ENCODE data around the gene GXYLT2.
"Not testable (repeated sequence)": the region's sequence is repeated elsewhere in the genome, so short reads cannot be mapped to it uniquely, and the experiment has no call there.

Gene GXYLT2

DNA sequence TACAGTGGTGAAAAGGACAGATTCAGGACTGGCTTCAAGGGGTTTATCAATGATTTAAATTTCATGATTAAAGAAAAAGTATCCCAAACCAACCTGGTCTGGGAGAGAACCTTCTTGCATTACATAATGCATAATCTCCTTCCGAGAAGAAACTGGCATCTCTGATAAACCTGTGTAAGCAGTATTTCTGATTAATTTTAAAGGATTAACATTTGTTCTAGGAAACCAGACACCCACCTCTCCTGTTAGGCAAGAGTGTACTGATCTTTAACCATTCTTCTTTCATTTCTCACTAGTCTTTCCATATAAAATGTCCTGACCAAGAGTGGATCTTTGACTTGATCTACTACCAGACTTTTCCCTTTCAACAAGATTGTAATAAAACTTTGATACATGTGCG lies 85.9 kb downstream of the GXYLT2 start:
- DNase-seq (ENCODE audit: low read depth in 3 of 3): no peak

- no peak for DNase-seq (ENCODE audit: low read depth in 3 of 3)
Measured at GRCh38 chr3:72974956-72975355, 87.1 kb downstream of the GXYLT2 start.

- no peak for DNase-seq (ENCODE audit: low read depth in 3 of 3)
Measured at GRCh38 chr3:72976281-72976741, 88.5 kb downstream of the GXYLT2 start.

DNA sequence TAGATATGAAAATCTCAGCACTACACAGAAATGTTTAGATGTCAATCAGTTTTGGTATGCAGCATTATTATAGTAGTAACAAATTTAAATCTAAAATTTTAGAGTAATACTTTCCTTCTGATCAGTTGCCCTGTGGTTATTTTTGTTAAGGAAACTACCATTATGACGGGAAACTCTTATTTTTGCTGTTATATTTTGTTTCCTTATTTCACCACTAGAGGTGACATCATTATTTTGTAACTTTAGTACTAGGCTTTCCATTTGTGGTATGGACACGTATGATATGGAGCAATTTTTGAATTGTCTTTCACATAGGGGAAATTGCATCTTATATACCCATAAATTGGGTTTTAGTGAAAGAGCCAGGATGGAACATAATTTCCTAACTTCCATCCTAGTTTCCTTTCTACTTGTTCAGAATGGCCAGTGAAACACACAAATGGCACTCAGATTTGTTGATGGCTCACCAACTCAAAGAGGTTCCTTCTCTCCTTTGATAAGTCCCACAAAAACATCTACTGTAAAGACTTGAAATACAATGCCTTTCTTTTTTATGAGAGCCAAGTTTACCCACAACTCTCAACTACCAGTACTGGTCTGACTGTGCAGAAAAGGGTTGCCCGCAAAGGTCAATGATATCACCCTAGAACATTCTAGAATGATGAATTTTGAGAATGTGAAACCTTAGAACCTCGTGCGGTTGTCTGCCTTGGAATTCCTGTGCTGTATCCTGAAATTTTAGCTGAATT lies 89.4 kb downstream of the GXYLT2 start:
- no peak for DNase-seq (ENCODE audit: low read depth in 3 of 3)

GRCh38 chr3:72982609-72983366 lies 94.9 kb downstream of the GXYLT2 start:
- DNase-seq (ENCODE audit: low read depth in 3 of 3): no peak

GRCh38 chr3:72985576-72985975 lies 97.7 kb downstream of the GXYLT2 start:
- no peak for DNase-seq (ENCODE audit: low read depth in 3 of 3)

DNA sequence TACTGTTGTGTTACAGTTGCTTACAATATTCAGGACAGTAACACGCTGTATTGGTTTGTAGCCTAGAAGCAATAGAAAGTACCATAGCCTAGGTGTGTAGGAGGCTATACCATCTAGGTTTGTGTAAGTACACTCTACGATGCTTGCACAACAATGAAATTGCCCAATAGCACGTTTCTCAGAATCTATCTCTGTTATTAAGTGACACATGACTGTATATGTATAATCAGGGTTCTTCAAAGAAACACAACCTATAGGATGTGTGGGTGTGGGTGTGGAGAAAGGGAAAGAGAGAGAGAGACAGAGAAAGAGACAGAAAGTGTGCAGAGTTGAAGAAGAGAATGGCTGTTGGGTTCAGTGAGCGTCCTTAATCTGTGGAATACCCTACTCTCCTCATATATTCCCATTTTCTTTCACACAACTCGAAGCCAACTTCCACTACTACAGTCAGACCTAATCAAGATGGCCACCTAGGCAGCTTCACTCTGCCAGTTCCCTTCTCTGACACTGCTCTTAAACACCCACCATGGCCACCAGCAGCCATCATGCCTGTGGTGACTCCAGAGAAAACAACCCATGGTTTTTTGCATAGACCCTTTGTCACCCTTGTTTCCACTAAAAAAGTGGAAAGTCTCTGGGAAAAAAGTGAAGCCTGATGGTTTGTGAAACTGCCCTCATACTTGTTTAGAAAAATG lies 103.0 kb downstream of the GXYLT2 start:
- no peak for DNase-seq (ENCODE audit: low read depth in 3 of 3)

GRCh38 chr3:72991522-72991921 lies 103.7 kb downstream of the GXYLT2 start:
- DNase-seq (ENCODE audit: low read depth in 3 of 3): no peak

GRCh38 chr3:72993391-72993790 lies 105.5 kb downstream of the GXYLT2 start:
- no peak for DNase-seq (ENCODE audit: low read depth in 3 of 3)

DNA sequence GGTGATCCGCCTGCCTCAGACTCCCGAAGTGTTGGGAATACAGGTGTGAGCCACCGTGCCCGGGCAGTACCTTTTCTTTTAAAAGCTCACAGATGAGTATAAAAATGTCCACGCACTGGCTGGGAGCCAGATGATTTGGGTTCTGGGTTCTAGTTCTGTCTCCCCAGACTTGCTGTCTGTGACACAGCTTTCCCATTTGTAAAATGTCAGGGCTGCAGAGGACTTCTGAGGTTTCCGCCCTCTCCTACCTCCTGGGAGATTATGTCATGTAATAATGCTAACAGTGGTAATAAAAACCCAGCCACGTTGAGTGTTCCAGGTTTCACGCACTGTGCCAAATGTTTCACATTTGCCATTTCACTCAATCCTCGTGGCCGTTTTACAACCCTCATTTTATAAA lies 107.5 kb downstream of the GXYLT2 start:
- DNase-seq (ENCODE audit: low read depth in 3 of 3): no peak

GRCh38 chr3:72996121-72996472 lies 108.3 kb downstream of the GXYLT2 start:
- peak in 1 of 3 experiments; percentile 8 for DNase-seq (ENCODE audit: low read depth in 3 of 3)

DNA sequence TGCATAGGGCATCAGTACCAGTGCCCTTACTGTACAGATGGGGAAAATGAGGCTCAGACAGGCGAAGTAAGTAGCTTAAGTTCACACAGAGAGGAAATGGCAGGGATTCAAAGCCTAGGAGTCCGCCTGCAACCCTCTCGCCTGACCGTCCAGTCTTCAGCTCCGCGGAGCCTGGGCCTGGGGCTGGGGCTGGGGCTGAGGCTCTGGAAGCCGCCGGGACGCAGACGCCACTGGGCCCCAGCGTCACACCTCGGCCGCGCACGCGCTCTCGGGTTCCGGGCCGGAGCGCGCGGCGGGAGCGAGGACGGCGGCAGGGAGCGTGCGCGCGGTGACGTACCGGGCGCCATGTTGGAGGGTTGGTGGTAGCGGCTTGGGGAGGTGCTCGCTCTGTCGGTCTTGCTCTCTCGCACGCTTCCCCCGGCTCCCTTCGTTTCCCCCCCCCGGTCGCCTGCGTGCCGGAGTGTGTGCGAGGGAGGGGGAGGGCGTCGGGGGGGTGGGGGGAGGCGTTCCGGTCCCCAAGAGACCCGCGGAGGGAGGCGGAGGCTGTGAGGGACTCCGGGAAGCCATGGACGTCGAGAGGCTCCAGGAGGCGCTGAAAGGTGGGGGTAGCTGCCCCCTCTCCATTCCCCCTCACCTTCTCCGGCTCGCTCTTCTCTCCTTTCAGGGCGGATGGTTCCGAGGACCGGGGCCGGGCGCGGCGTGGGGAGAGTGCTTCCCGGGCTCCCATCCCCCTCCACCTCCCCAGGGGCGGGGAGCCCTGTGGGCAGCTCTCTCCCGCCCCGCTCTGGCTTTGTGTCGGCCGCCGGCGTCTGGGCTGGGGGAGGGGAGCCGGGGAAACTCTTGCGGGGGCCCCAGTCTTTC lies 108.9 kb downstream of the GXYLT2 start, which contains the start of gene PPP4R2:
Gene PPP4R2 (plus strand): TSS at position 339 of the 861 bp plus-strand sequence. CDS start 227 bp downstream, at position 566.
- peak; percentile 83 to 88 (median 84) for DNase-seq (ENCODE audit: low read depth in 3 of 3)

DNA sequence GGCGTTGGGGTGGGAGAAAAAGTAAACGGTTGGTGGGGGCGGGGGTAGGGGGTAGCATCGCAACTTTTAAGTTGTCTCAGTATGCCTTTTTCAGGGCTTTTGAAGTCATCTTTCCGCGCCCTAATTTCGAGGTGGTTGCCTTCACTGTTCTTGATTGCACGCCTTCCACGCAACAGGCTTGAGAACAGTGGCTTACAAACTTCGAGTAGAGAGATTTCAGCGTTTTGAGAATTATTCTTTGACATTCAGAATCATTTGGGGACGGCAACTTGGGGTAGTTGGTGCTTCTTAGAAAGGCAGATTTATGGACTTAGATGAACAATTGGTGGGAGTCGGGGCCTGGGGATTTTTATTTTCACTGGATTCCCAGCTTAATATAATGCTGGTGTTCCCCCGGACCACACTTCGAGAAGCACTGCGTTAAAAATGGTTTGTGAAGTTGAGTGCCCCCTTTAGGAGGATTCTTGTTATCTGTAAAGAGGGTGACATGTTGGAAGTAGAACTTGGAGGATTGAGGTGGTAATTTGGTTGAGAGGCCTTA lies 109.6 kb downstream of the GXYLT2 start:
- DNase-seq (ENCODE audit: low read depth in 3 of 3): peak in 2 of 3 experiments; percentile 5 to 9

DNA sequence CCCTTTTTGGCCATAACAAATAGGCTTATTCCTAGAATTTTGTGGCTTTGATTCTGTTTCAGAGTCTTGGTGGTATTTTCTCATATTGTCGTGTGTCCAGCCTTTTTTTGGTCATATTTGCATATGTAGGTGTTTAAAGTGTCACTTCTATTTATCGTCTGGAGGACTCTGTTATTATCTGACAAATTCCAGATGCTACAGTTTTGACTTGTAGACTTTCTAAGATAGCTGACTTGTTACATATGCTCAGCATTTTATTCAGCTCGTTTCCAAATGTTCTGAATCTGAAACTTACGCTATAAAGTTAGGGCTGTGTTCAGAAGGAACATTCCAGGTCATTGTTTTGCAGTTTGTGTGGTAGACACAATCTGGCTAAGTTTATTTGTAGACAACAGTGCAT lies 110.6 kb downstream of the GXYLT2 start:
- no peak for DNase-seq (ENCODE audit: low read depth in 3 of 3)

- no peak for DNase-seq (ENCODE audit: low read depth in 3 of 3)
Measured at GRCh38 chr3:72999951-73000350, 112.1 kb downstream of the GXYLT2 start.

- DNase-seq (ENCODE audit: low read depth in 3 of 3): not testable (repeated sequence)
Measured at GRCh38 chr3:73003050-73003449, 115.2 kb downstream of the GXYLT2 start.

- no peak for DNase-seq (ENCODE audit: low read depth in 3 of 3)
Measured at GRCh38 chr3:73004316-73004715, 116.5 kb downstream of the GXYLT2 start.

DNA sequence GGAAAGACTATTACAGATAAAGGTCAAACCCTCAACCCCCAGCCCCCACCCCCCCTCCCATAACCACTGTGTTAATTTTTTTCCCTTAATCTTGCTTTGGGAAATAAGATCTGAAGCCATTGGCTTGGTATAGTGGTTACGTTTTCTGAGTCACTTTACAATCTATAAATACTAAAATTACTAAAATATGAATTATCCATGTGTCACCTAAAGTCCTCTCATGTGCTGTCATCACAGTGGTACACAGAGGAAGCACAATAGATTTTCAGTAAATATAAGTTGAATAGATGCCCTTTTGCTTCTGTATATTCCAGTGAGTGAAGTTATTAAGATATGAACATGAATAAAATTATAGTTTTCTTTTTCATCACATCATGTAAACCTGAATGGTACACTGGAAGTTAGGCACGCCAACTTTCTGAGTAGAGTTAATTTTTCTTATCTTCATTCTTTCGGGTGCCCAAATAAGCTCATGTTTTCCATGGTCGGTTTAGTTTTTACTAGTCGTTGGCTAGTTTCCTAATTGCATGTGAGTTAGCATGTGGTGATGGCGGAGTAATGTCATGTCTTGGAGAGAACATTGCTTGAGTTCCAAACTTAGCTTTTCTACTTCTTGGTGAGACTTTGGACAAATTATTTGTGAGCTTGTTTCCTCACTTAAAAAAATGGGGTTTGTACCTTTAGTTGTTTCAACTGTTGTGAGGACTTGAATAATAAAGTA lies 120.3 kb downstream of the GXYLT2 start:
- no peak for DNase-seq (ENCODE audit: low read depth in 3 of 3)

DNA sequence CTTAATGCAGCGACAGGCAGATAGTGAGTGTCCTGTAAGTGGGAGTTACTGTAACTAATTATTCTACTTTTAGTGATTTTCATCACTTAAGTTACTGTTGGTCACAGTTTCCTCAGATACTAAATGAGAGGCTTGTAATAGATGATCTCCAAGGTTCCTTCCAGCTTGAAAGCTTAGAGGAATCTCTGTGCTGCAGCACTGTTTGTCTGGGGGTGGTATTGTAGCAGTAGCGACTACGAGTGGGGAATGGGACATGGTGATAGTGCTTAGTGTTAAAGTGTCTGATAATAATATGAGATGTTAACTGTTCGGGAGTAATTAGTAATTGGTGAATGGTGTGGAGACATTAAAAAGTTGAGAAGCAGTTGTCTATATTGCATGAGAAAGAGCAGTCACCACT lies 121.2 kb downstream of the GXYLT2 start:
- DNase-seq (ENCODE audit: low read depth in 3 of 3): no peak

GRCh38 chr3:73009750-73010149 lies 121.9 kb downstream of the GXYLT2 start:
- no peak for DNase-seq (ENCODE audit: low read depth in 3 of 3)

GRCh38 chr3:73010158-73010557 lies 122.3 kb downstream of the GXYLT2 start:
- no peak for DNase-seq (ENCODE audit: low read depth in 3 of 3)
